Loucy (cell line): Measurements from ENCODE around the gene INO80D.

ENCODE experiments used
- H2AFZ ChIP-seq: fragments of 200-600 bp; sonication (generic); 2 replicates; pipeline ENCODE4 v1.6.0; 2016; ENCODE audit warnings: antibody characterized with exemption, mild to moderate bottlenecking, low read length, moderate library complexity
- H3F3A ChIP-seq: fragments of 200-600 bp; 2 replicates; pipeline ENCODE4 v1.6.0; 2016; ENCODE audit warnings: antibody characterized with exemption, low read depth, mild to moderate bottlenecking
- H3K27me3 ChIP-seq: fragments of 200-600 bp; sonication (generic); 2 replicates; pipeline ENCODE4 v1.6.1; 2014; ENCODE audit warnings: low read length, mild to moderate bottlenecking; ENCODE audit not compliant: insufficient read depth, poor library complexity, severe bottlenecking
- H3K36me3 ChIP-seq: fragments of 200-600 bp; sonication (generic); 2 replicates; pipeline ENCODE4 v1.6.1; 2016; ENCODE audit warnings: low read length; ENCODE audit not compliant: insufficient read depth
- H3K4me1 ChIP-seq: fragments of 200-600 bp; sonication (generic); 2 replicates; pipeline ENCODE4 v1.5.1; 2014; ENCODE audit warnings: low read length, mild to moderate bottlenecking; ENCODE audit not compliant: insufficient read depth, poor library complexity, severe bottlenecking
- H3K4me2 ChIP-seq: fragments of 200-600 bp; sonication (generic); 2 replicates; pipeline ENCODE4 v1.6.0; 2014; ENCODE audit warnings: antibody characterized with exemption, low read length, low read depth, mild to moderate bottlenecking; ENCODE audit not compliant: poor library complexity, severe bottlenecking
- H3K4me3 ChIP-seq: fragments of 200-600 bp; sonication (generic); 2 replicates; pipeline ENCODE4 v1.5.1; 2014; ENCODE audit warnings: low read length, mild to moderate bottlenecking, mixed read lengths; ENCODE audit not compliant: poor library complexity, severe bottlenecking
- H3K79me2 ChIP-seq: fragments of 200-600 bp; sonication (generic); 2 replicates; pipeline ENCODE4 v1.6.1; 2014; ENCODE audit warnings: low read length; ENCODE audit not compliant: insufficient read depth
- H3K9ac ChIP-seq: fragments of 200-600 bp; sonication (generic); 2 replicates; pipeline ENCODE4 v1.6.0; 2014; ENCODE audit warnings: mild to moderate bottlenecking, low read depth, low read length, moderate library complexity; ENCODE audit not compliant: poor library complexity, severe bottlenecking
- H3K9me2 ChIP-seq: fragments of 200-600 bp; sonication (generic); replicated peaks from 2 replicates; pipeline ENCODE4 v1.6.1; 2016; ENCODE audit warnings: low read depth, low read length, mixed read lengths
- H3K9me3 ChIP-seq: fragments of 200-600 bp; sonication (generic); 2 replicates; pipeline ENCODE4 v1.6.1; 2014; ENCODE audit warnings: mild to moderate bottlenecking, antibody characterized with exemption, low read length, low read depth; ENCODE audit not compliant: insufficient read depth
- H4K20me1 ChIP-seq: fragments of 200-600 bp; sonication (generic); 2 replicates; pipeline ENCODE4 v1.6.0; 2014; ENCODE audit warnings: antibody characterized with exemption, low read length, mild to moderate bottlenecking; ENCODE audit not compliant: insufficient read depth, poor library complexity, severe bottlenecking
- CTCF ChIP-seq: fragments of 200-600 bp; sonication (generic); conservative IDR thresholded peaks from 2 replicates; pipeline ENCODE4 v1.5.1; 2014; ENCODE audit warnings: mild to moderate bottlenecking, antibody characterized with exemption, low read length
- EZH2phosphoT487 ChIP-seq: fragments of 200-600 bp; IDR thresholded peaks from 2 replicates; pipeline ENCODE4 v1.6.1; 2018; ENCODE audit warnings: antibody characterized with exemption, mild to moderate bottlenecking, moderate library complexity, borderline replicate concordance

Gene INO80D

GRCh38 chr2:206116278-206116677 is 30.3 kb upstream of the INO80D start:
- Histone ChIP-seq H3K9ac (no peak overlapping the region), H3K36me3 (peaks cover 16% of the 10 kb centered on the region; the same call in 1 of the 2 replicates), H3K4me1 (peaks cover 9% of the 10 kb centered on the region), H3K9me3 (no peaks in the 10 kb centered on the region; the same call in 1 of the 2 replicates), H3K79me2 (no peaks in the 10 kb centered on the region), H3K4me2 (no peak overlapping the region), H3K9me2 (no peaks in the 10 kb centered on the region), H3K27me3 (no peaks in the 10 kb centered on the region), H2AFZ (no peak overlapping the region), H4K20me1 (no peaks in the 10 kb centered on the region), H3F3A (no peaks in the 10 kb centered on the region), H3K4me3 (no peak overlapping the region)
- TF ChIP-seq EZH2phosphoT487, result no peak
- no peak for TF ChIP-seq CTCF

DNA sequence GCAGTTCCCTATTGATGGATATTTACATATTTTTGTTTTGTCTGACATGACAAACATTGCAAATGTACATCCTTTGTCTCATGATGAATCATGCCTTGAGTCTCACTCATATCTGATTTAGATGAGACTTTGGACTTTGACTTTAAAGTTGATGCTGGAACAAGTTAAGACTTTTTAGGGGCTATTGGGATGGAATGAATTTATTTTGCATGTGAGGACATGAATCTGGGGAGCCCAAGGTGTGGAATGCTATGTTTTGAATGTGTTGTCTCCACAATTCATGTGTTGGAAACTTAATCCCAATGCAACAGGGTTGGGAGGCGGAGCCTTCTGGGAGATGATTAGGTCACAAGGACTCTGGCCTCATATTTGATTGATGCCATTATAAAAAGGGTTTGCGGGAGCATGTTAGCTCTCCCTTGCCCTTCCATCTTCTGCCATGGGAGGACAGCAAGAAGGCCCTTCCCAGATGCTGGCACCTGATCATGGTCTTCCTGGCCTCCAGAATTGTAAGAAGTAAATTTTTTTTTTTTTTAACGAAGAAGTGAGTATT is 29.1 kb upstream of the INO80D start:
- H3K9me2 ChIP-seq, result no peaks in the 10 kb centered on the region
- H3K9me3 ChIP-seq, result no peaks in the 10 kb centered on the region; the same call in 1 of the 2 replicates
- H3F3A ChIP-seq, result no peaks in the 10 kb centered on the region
- peaks cover 9% of the 10 kb centered on the region for H3K4me1 ChIP-seq
- TF ChIP-seq CTCF, result no peak
- TF ChIP-seq EZH2phosphoT487, result no peak
- H3K36me3 ChIP-seq, result peaks cover 4% of the 10 kb centered on the region; the same call in 1 of the 2 replicates
- H2AFZ ChIP-seq, result no peak overlapping the region
- H3K79me2 ChIP-seq, result no peaks in the 10 kb centered on the region
- no peaks in the 10 kb centered on the region for H3K27me3 ChIP-seq
- no peak overlapping the region for H3K4me3 ChIP-seq
- H4K20me1 ChIP-seq, result no peaks in the 10 kb centered on the region
- no peak overlapping the region for H3K9ac ChIP-seq
- H3K4me2 ChIP-seq, result no peak overlapping the region

DNA sequence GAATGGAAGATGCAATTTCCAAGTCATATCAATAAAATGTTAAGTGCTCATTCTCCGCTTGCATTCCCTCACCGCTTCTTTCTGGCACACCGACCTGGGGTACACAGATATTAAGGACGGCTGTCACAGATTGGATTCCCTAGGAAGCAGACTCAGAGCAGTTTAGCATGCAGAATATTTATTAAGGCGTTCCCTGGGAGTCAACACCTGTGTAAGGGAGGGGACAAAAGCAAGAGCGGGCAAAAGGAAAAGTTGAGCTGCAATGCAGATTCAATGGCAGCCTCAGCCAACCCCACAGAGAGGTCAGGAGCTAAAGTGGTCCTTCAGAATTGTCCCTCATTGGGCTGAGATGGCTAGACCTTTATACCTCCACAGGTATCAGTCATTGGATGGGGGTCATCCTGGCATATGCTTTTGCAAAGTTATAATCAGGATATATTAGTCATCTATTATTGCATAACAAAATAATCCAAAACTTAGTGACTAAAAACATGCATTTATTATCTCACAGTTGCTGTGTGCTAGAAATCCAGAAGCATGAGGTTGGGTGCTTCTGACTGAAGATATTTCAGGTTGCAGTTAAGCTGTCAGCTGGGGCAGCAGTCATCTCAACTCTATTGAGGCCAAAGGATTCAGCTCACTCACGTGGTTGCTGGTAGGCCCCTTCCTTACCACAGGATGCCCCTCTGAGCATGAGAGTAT is 27.0 kb upstream of the INO80D start:
- H3K27me3 ChIP-seq, result no peaks in the 10 kb centered on the region
- H3K9me2 ChIP-seq, result no peaks in the 10 kb centered on the region
- no peak overlapping the region for H3K9ac ChIP-seq
- H3K4me2 ChIP-seq, result no peak overlapping the region
- peaks cover 9% of the 10 kb centered on the region for H3K4me1 ChIP-seq
- H3K4me3 ChIP-seq, result no peak overlapping the region
- no peaks in the 10 kb centered on the region; the same call in 1 of the 2 replicates for H3K9me3 ChIP-seq
- H3K79me2 ChIP-seq, result no peaks in the 10 kb centered on the region
- TF ChIP-seq EZH2phosphoT487, result no peak
- no peak for TF ChIP-seq CTCF
- no peaks in the 10 kb centered on the region for H4K20me1 ChIP-seq
- no peaks in the 10 kb centered on the region for H3K36me3 ChIP-seq
- no peak overlapping the region for H2AFZ ChIP-seq
- H3F3A ChIP-seq, result no peaks in the 10 kb centered on the region
